K562 (cell line): Measurements from ENCODE around the gene RASAL1. TPM values are rescaled to one million over a fixed set of nuclear protein-coding genes. Genes with fewer than 3 reads are reported as not detected.

ENCODE experiments used
- ATAC-seq: fragments of 200-7000 bp; cut with Tn5 transposase; 3 replicates; pipeline ENCODE4 v1.9.1; 2020; ENCODE audit warnings: moderate library complexity
- BruUV-seq: library from RNA; stranded (reverse); fragments of 400-500 nt; replicated peaks from 2 replicates; lab custom pipeline; 2021; lab: Mats Ljungman, UMichigan
- CTCF ChIA-PET: fragments of 300-600 bp; formaldehyde crosslinking; extraction: SDS; loops from one replicate; lab custom pipeline; 2021; ENCODE audit warnings: low intra/inter-chr PET ratio; lab: Yijun Ruan, JAX
- POLR2A ChIA-PET: fragments of 300-600, 350-650 bp; sonication (Branson Sonifier 250); formaldehyde crosslinking; extraction: SDS; loops from one replicate; lab custom pipeline; 2021; ENCODE audit warnings: antibody characterized with exemption, inconsistent platforms; lab: Yijun Ruan, JAX
- DNase-seq, 4 experiments: peaks; one replicate each; pipeline versions ENCODE4 v3.0.0 to v3.0.0-alpha.2; 2011 to 2018; ENCODE audit warnings: low spot score in 3 of 4, mixed read lengths in 3 of 4; ENCODE audit errors: extremely low read depth in 1 of 4
- FAIRE-seq: peaks from 2 replicates; lab custom pipeline; 2011; peaks lifted over from hg19 to GRCh38; lab: Jason Lieb, UNC
- H2AFZ ChIP-seq: 2 replicates; pipeline ENCODE4 v1.6.0; 2011; ENCODE audit warnings: low read depth, low read length, control low read depth, inconsistent platforms
- H3K27ac ChIP-seq: fragments of 200-600 bp; 3 replicates; pipeline ENCODE4 v1.8.0; 2011; ENCODE audit warnings: low read depth, mild to moderate bottlenecking, control low read depth, inconsistent platforms, low read length, moderate library complexity, mixed read lengths; ENCODE audit errors: extremely low read depth
- H3K27me3 ChIP-seq, 2 experiments: fragments of 300-600 bp in 1 of 2; 2 replicates in 1 of 2; 3 replicates in 1 of 2; pipeline versions ENCODE4 v1.6.0 to v1.8.0; 2011; ENCODE audit warnings: inconsistent platforms in 2 of 2, low read length in 2 of 2, mild to moderate bottlenecking in 1 of 2, mixed read lengths in 1 of 2, moderate library complexity in 1 of 2; ENCODE audit not compliant: control insufficient read depth in 2 of 2, insufficient read depth in 2 of 2
- H3K36me3 ChIP-seq: fragments of 300-600 bp; 3 replicates; pipeline ENCODE4 v1.8.0; 2011; ENCODE audit warnings: mild to moderate bottlenecking, low read length, inconsistent platforms; ENCODE audit not compliant: control insufficient read depth, insufficient read depth
- H3K4me1 ChIP-seq, 2 experiments: fragments of 200-600 bp in 1 of 2; replicated peaks in 1 of 2; 2 replicates in 1 of 2; 3 replicates in 1 of 2; pipeline versions ENCODE4 v1.5.1 to v1.8.0; 2011; ENCODE audit warnings: inconsistent platforms in 2 of 2, low read length in 2 of 2, mild to moderate bottlenecking in 1 of 2, mixed read lengths in 1 of 2, moderate library complexity in 1 of 2; ENCODE audit not compliant: control insufficient read depth in 2 of 2, insufficient read depth in 2 of 2
- H3K4me2 ChIP-seq: 2 replicates; pipeline ENCODE4 v1.6.1; 2011; ENCODE audit warnings: low read length, control low read depth, inconsistent platforms, mixed read lengths; ENCODE audit not compliant: insufficient read depth
- H3K4me3 ChIP-seq: fragments of 200-600 bp; sonication (generic), shearing (Covaris generic); 2 replicates; pipeline ENCODE4 v1.5.1; 2016; ENCODE audit warnings: control low read depth, inconsistent platforms
- H3K79me2 ChIP-seq: fragments of 200-600 bp; 3 replicates; pipeline ENCODE4 v1.8.0; 2011; ENCODE audit warnings: low read length, inconsistent platforms; ENCODE audit not compliant: control insufficient read depth, insufficient read depth
- H3K9ac ChIP-seq, 2 experiments: 2 replicates each; pipeline versions ENCODE4 v1.6.0 to v1.6.1; 2011; ENCODE audit warnings: low read depth in 2 of 2, low read length in 2 of 2, control low read depth in 1 of 2, inconsistent platforms in 1 of 2, mild to moderate bottlenecking in 1 of 2, mixed read lengths in 1 of 2; ENCODE audit not compliant: insufficient read depth in 1 of 2
- H3K9me1 ChIP-seq: one replicate; pipeline ENCODE4 v1.6.0; 2011; ENCODE audit warnings: inconsistent platforms, mild to moderate bottlenecking, low read length, moderate library complexity; ENCODE audit not compliant: control insufficient read depth, insufficient read depth
- H3K9me3 ChIP-seq: replicated peaks from 2 replicates; pipeline ENCODE4 v1.5.1; 2011; ENCODE audit warnings: low read depth, low read length, inconsistent platforms; ENCODE audit not compliant: control insufficient read depth, insufficient read depth
- H4K20me1 ChIP-seq: replicated peaks from 2 replicates; pipeline ENCODE4 v1.6.1; 2011; ENCODE audit warnings: low read length, inconsistent platforms, mixed read lengths; ENCODE audit not compliant: control insufficient read depth, insufficient read depth
- CBFA2T2 ChIP-seq: fragments of 450-650 bp; conservative IDR thresholded peaks from 2 replicates; pipeline ENCODE4 v1.6.1; 2017; ENCODE audit warnings: mild to moderate bottlenecking
- E2F3 ChIP-seq: fragments of 250-450 bp; sonication (Bioruptor Pico); IDR thresholded peaks from 2 replicates; pipeline ENCODE4 v1.4.0; 2020; ENCODE audit warnings: mild to moderate bottlenecking
- JUND ChIP-seq, 2 experiments: IDR thresholded peaks; 2 replicates in 1 of 2; 3 replicates in 1 of 2; pipeline ENCODE4 v1.6.1; 2011; ENCODE audit warnings: borderline replicate concordance in 2 of 2, low read depth in 2 of 2, low read length in 2 of 2, improper control_type of control experiment in 1 of 2, missing biosample characterization in 1 of 2, missing genetic modification characterization in 1 of 2, missing genetic modification reagents in 1 of 2
- NR2C2 ChIP-seq, 2 experiments: fragments of 200-800 bp in 1 of 2; sonication (Bioruptor generic) in 1 of 2; sonication (generic) in 1 of 2; formaldehyde crosslinking in 1 of 2; IDR thresholded peaks; 2 replicates each; pipeline versions ENCODE4 v1.6.1 to v1.8.0; 2016 to 2022; ENCODE audit warnings: mild to moderate bottlenecking in 1 of 2, missing compliant biosample characterization in 1 of 2, missing genetic modification characterization in 1 of 2, missing genetic modification reagents in 1 of 2
- OTX1 ChIP-seq: fragments of 450-650 bp; formaldehyde crosslinking; IDR thresholded peaks from 2 replicates; pipeline ENCODE4 v1.4.0; 2022; ENCODE audit warnings: mild to moderate bottlenecking
- PHB2 ChIP-seq: fragments of 450-650 bp; IDR thresholded peaks from 2 replicates; pipeline ENCODE4 v1.6.1; 2017; ENCODE audit warnings: low read depth
- TSC22D4 ChIP-seq: fragments of 450-650 bp; IDR thresholded peaks from 2 replicates; pipeline ENCODE4 v1.6.1; 2016; ENCODE audit warnings: missing genetic modification characterization, missing biosample characterization, control low read depth
- ZFP1 ChIP-seq: fragments of 450-650 bp; formaldehyde crosslinking; IDR thresholded peaks from 2 replicates; pipeline ENCODE4 v1.4.0; 2020; ENCODE audit warnings: mild to moderate bottlenecking, mixed read lengths
- ZNF24 ChIP-seq: fragments of 450-650 bp; IDR thresholded peaks from 2 replicates; pipeline ENCODE4 v1.6.1; 2016
- WGBS: fragments of 100-300 bp; shearing (Covaris generic); methylation state at CpG from one replicate; pipeline ENCODE4 v1.1.6; 2016; ENCODE audit warnings: low coverage, mixed read lengths; ENCODE audit not compliant: insufficient coverage; ENCODE audit errors: missing lambda C conversion rate; 5-methylcytosine and 5-hydroxymethylcytosine counted together
- in situ Hi-C: fragments of 300-500 bp; cut with MboI; formaldehyde crosslinking; loops from 4 replicates; pipeline ENCODE4 v1.15.0; 2018; ENCODE audit warnings: inconsistent platforms, mixed read lengths
- intact Hi-C: fragments of 100-400 bp; cut with micrococcal nuclease; formaldehyde crosslinking; loops from 2 replicates; pipeline ENCODE4 v1.14.2; 2022
- polyA plus RNA-seq, 8 experiments: library from polyadenylated mRNA; depleted of rRNA in 4 of 8; stranded (reverse) in 5 of 8; unstranded in 3 of 8; fragments of >200 nt; fragmentation: Nextera tagmentation in 2 of 8; fragmentation: Illumina TruSeq in 1 of 8; extraction: Ambion mirVana in 2 of 8; extraction: Trizol in 1 of 8; gene quantifications; 2 replicates each; pipeline versions ENCODE4 v1.2.1 to v1.2.3, GENCODE V29; 2011 to 2014; ENCODE audit warnings: inconsistent platforms in 1 of 8, missing spikeins in 1 of 8
- total RNA-seq, 7 experiments: library from RNA; depleted of rRNA in 6 of 7; stranded (reverse); fragments of >200 nt in 6 of 7; fragmentation: Illumina TruSeq in 2 of 7; extraction: Trizol in 2 of 7; gene quantifications; 2 replicates each; pipeline versions ENCODE4 v1.2.1 to v1.2.3, GENCODE V29; 2011 to 2021; ENCODE audit warnings: low replicate concordance in 1 of 7
- TF ChIP-seq, protein P1 (sequence below): sonication (generic); IDR thresholded peaks from 2 replicates; pipeline ENCODE4 v1.6.1; 2016

RASAL1 gene
- total and polyA plus RNA-seq, 9 of the 15 experiments (the other 6 are each of a cell fraction or from before 2014, with no cell fraction given) = 0.06 to 0.16 (median 0.14) TPM; not detected in 6

DNA sequence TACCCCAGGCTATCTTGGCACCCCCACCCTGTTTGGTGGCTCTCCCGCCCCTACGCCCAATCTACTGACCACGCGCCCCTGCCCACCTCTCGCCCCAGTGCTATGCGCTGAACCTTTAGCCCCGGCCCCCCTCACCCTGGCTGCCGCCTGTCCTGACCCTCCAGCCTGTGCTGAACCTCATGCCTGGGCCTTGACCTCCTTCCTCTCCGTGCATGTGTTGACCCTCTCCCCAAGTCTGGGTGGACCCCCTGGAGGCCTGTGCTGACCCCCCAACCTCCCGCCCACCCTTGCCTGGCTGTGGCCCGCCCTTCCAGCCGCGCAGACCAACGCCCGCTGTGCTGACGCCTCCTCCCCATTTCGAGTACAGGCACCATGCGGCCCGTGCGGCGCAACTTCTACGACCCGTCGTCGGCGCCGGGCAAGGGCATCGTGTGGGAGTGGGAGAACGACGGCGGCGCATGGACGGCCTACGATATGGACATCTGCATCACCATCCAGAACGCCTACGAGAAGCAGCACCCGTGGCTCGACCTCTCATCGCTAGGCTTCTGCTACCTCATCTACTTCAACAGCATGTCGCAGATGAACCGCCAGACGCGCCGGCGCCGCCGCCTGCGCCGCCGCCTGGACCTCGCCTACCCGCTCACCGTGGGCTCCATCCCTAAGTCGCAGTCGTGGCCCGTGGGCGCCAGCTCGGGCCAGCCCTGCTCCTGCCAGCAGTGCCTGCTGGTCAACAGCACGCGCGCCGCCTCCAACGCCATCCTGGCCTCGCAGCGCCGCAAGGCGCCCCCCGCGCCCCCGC lies 58.3 kb downstream of the RASAL1 start:
- intact Hi-C loops = no loop called here

More for the DNA sequence above, 58.3 kb downstream of the RASAL1 start:
- Histone ChIP-seq H2AFZ (no peak overlapping the region), H3K79me2 (no peaks in the 10 kb centered on the region), H3K9me3 (no peaks in the 10 kb centered on the region), H3K4me3 (no peak overlapping the region), H3K27me3 (peaks cover 10 to 44% of the 10 kb centered on the region in 2 experiments; a peak in 4 of 5 replicates), H3K9ac (no peak overlapping the region; a peak in 1 of 4 replicates), H4K20me1 (0 out of 2 replicates have a peak, but pooled peaks cover 6% of the 10 kb centered on the region), H3K9me1 (no peaks in the 10 kb centered on the region), H3K36me3 (no peaks in the 10 kb centered on the region), H3K4me1 (peaks cover 0 to 8% of the 10 kb centered on the region in 2 experiments; a peak in 2 of 5 replicates), H3K4me2 (no peak overlapping the region), H3K27ac (no peak overlapping the region)
- in situ Hi-C loops = no loop called here
- CTCF ChIA-PET = no interaction called here
- POLR2A ChIA-PET = no interaction called here
- FAIRE-seq = no peak
- DNase-seq = no peak
- TF ChIP-seq NR2C2 (CRISPR knock-in tag; IDR thresholded peaks at IDR 0.05) (no peak), NR2C2 (tag; IDR thresholded peaks at IDR 0.05) (no peak), ZFP1 (CRISPR knock-in tag) (no peak), E2F3 (CRISPR knock-in tag) (no peak), CBFA2T2 (no peak), ZNF24 (no peak), JUND (IDR thresholded peaks at IDR 0.05; ENCODE audit: borderline replicate concordance, low read depth, low read length) (no peak), JUND (tag; IDR thresholded peaks at IDR 0.05; ENCODE audit: borderline replicate concordance, low read depth, low read length) (no peak), PHB2 (no peak), OTX1 (CRISPR knock-in tag) (no peak), TSC22D4 (tag) (no peak)
- TF ChIP-seq, protein P1, sequence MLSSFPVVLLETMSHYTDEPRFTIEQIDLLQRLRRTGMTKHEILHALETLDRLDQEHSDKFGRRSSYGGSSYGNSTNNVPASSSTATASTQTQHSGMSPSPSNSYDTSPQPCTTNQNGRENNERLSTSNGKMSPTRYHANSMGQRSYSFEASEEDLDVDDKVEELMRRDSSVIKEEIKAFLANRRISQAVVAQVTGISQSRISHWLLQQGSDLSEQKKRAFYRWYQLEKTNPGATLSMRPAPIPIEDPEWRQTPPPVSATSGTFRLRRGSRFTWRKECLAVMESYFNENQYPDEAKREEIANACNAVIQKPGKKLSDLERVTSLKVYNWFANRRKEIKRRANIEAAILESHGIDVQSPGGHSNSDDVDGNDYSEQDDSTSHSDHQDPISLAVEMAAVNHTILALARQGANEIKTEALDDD = no peak
- BruUV-seq = no TSS peak
- 9% methylated on average over 40 of the region's 70 CpGs for WGBS
- no peak for ATAC-seq
